ENCODE measurements around the gene UBE2D4.
"Not testable (repeated sequence)": the region's sequence is repeated elsewhere in the genome, so short reads cannot be mapped to it uniquely, and the experiment has no call there.

The UBE2D4 gene

DNA sequence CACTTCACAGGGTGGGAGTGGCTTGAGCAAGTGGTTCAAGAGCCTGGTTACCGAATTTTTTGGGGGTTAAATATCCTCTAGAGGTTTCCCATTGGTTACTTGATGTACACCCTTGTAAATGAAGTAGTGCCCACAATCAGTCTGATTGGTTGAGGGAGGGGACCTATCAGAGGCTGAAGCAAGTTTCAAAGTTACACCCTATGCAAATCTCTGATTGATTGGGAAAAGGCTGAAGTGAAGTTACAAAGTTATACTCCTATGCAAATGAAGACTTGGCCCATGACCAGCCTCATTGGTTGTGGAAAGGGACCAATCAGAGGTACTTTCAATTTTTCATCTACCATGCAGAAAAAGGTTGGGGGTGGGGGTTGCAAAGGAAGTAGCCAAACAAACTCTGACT lies 34.7 kb downstream of the UBE2D4 start:
- no peak for DNase-seq (ENCODE audit: extremely low read depth, low read depth)
- TF ChIP-seq CTCF (IDR thresholded peaks at IDR 0.05; ENCODE audit: low read depth, low read length, missing control alignments): no peak
- H3K4me3 ChIP-seq (replicated peaks; ENCODE audit: low read depth, low read length): no peak overlapping the region

- DNase-seq (ENCODE audit: extremely low read depth, low read depth); H3K4me3 ChIP-seq (replicated peaks; ENCODE audit: low read depth, low read length): not testable (repeated sequence)
Observed at GRCh38 chr7:43966392-43966791, 40.2 kb downstream of the UBE2D4 start.

DNA sequence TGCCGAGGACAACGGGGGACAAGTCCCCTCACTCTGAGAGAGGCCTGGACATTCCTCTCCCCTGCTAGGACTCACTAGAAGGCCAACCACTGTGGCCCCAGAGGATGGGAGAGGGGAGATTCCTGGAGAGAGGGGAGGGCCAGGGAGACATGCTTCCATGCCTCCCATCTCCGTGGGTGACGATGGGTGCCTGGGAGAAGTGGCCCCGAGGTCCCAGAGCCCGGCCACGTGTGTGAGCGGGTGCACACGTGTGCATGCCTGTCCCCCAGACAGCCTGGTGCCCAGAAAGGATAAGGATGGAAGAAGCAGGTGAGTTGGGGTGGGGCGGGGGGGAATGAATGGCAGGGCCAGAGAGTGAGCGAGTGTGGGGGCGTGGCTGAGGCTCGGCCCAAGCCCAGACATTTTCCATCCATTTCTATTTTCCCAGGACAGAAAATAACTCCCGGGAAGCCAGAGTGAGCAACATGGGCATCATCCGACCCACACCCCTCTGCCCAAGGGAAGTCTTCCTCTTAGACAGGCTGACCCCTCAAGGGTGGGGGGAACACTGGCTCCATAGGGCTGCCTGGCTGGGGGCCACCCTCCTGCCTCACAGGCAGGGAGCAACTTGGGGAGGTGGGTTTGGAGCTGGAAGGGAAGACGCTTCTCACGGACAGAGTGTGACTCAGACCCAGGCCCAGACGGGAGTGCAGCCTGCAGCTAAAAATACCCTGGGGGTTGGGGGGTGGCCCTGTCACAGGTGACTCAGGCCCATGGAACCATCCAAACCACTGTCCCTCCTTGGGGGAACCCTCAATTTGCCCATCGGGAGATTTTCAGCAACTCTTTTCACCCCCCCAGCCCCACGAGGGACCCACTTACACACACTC lies 42.2 kb downstream of the UBE2D4 start:
- H3K4me3 ChIP-seq (replicated peaks; ENCODE audit: low read depth, low read length); DNase-seq (ENCODE audit: extremely low read depth, low read depth): not testable (repeated sequence)

- H3K4me3 ChIP-seq (replicated peaks; ENCODE audit: low read depth, low read length); DNase-seq (ENCODE audit: extremely low read depth, low read depth): not testable (repeated sequence)
Observed at GRCh38 chr7:43969586-43969985, 43.4 kb downstream of the UBE2D4 start.

GRCh38 chr7:43970698-43971097 lies 44.5 kb downstream of the UBE2D4 start:
- not testable (repeated sequence) for H3K4me3 ChIP-seq (replicated peaks; ENCODE audit: low read depth, low read length); DNase-seq (ENCODE audit: extremely low read depth, low read depth)

DNA sequence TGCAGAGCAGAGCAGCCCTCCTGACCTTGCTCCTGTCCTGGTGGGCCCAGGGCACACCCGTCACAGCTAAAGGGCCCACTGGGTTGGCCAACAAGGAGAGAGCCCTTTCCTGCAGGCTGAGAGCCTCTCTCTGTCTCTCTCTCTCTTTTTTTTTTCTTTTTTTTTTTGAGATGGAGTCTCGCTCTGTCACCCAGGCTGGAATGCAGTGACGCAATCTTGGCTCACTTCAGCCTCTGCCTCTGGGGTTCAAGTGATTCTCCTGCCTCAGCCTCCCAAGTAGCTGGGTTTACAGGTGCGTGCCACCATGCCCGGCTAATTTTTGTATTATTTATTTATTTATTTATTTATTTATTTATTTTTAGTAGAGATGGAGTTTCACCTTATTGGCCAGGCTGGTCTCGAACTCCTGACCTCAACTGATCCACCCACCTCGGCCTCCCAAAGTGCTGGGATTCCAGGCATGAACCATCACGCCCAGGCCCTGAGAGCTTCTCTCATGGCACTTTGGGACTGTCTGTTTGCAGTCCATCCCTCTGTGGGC lies 47.9 kb downstream of the UBE2D4 start:
- DNase-seq (ENCODE audit: extremely low read depth, low read depth); H3K4me3 ChIP-seq (replicated peaks; ENCODE audit: low read depth, low read length): not testable (repeated sequence)

- DNase-seq (ENCODE audit: extremely low read depth, low read depth); H3K4me3 ChIP-seq (replicated peaks; ENCODE audit: low read depth, low read length): not testable (repeated sequence)
Observed at GRCh38 chr7:43974725-43975482, 48.7 kb downstream of the UBE2D4 start.

DNA sequence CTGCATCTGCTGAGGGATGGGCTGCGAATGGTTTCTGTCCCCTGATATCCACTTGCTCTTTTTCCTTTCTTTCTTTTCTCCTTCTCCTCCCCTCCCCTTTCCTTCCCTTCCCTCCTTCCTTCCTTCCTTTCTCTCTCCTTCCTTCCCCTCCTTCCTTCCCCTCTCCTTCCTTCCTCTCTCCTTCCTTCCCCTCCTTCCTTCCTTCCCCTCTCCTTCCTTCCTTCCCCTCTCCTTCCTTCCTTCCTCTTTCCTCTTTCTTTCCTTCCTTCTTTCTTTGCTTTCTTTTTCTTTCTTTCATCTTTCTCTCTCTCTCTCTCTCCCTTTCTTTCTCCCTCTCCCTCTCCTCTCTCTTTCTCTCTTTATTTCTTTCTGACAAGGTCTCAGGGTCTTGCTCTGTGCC lies 51.3 kb downstream of the UBE2D4 start:
- no peak for TF ChIP-seq CTCF (IDR thresholded peaks at IDR 0.05; ENCODE audit: low read depth, low read length, missing control alignments)
- DNase-seq (ENCODE audit: extremely low read depth, low read depth): no peak
- H3K4me3 ChIP-seq (replicated peaks; ENCODE audit: low read depth, low read length): no peak overlapping the region

- not testable (repeated sequence) for H3K4me3 ChIP-seq (replicated peaks; ENCODE audit: low read depth, low read length); DNase-seq (ENCODE audit: extremely low read depth, low read depth)
Observed at GRCh38 chr7:43978102-43978501, 51.9 kb downstream of the UBE2D4 start.

GRCh38 chr7:43982848-43983247 lies 56.6 kb downstream of the UBE2D4 start:
- DNase-seq (ENCODE audit: extremely low read depth, low read depth); H3K4me3 ChIP-seq (replicated peaks; ENCODE audit: low read depth, low read length): not testable (repeated sequence)

- not testable (repeated sequence) for H3K4me3 ChIP-seq (replicated peaks; ENCODE audit: low read depth, low read length); DNase-seq (ENCODE audit: extremely low read depth, low read depth)
- peak; percentile 15 for TF ChIP-seq CTCF (IDR thresholded peaks at IDR 0.05; ENCODE audit: low read depth, low read length, missing control alignments)
Observed at GRCh38 chr7:43983736-43984135, 57.5 kb downstream of the UBE2D4 start.
